ENCODE measurements around the gene POLR3F. TPM values are rescaled to one million over a fixed set of nuclear protein-coding genes. Genes with fewer than 3 reads are reported as not detected.
A peak's percentile ranks its signal among the peaks of the same experiment; 100 is the strongest.

POLR3F gene
- 14.0 TPM for total RNA-seq

GRCh38 chr20:18466894-18467730 lies at the start of gene POLR3F, which contains the start of gene DZANK1:
Gene POLR3F, plus strand, starts transcription at chr20:18467390. Its CDS starts 117 bp downstream, at chr20:18467507.
Gene DZANK1, minus strand, starts transcription at chr20:18467030. Its CDS starts 1,672 bp downstream, at chr20:18465358.
- intact Hi-C loops (cut with DNase I): loop anchor here (1.0 to 5.0 kb wide), 7 partner anchors 40 to 498 kb away; partner anchors contain the start of genes KAT14, MGME1, PET117 and SEC23B
- peak within 1 kb of the TSS; percentile 81 to 90 for H3K27ac ChIP-seq
- no peaks in the 10 kb centered on the region for H3K9me3 ChIP-seq
- H3K4me1 ChIP-seq: peaks cover 0 to 7% of the 10 kb centered on the region in 2 donors
- no peaks in the 10 kb centered on the region for H3K27me3 ChIP-seq
- TF ChIP-seq, protein P1, sequence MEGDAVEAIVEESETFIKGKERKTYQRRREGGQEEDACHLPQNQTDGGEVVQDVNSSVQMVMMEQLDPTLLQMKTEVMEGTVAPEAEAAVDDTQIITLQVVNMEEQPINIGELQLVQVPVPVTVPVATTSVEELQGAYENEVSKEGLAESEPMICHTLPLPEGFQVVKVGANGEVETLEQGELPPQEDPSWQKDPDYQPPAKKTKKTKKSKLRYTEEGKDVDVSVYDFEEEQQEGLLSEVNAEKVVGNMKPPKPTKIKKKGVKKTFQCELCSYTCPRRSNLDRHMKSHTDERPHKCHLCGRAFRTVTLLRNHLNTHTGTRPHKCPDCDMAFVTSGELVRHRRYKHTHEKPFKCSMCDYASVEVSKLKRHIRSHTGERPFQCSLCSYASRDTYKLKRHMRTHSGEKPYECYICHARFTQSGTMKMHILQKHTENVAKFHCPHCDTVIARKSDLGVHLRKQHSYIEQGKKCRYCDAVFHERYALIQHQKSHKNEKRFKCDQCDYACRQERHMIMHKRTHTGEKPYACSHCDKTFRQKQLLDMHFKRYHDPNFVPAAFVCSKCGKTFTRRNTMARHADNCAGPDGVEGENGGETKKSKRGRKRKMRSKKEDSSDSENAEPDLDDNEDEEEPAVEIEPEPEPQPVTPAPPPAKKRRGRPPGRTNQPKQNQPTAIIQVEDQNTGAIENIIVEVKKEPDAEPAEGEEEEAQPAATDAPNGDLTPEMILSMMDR (IDR thresholded peaks at IDR 0.05): no peak
- peak; percentile 83 to 97 for DNase-seq (ENCODE audit: low spot score in 2 of 2)
- peak within 1 kb of the TSS; percentile 67 to 89 for H3K4me3 ChIP-seq
- peaks cover 0 to 13% of the 10 kb centered on the region in 2 donors for H3K36me3 ChIP-seq

DNA sequence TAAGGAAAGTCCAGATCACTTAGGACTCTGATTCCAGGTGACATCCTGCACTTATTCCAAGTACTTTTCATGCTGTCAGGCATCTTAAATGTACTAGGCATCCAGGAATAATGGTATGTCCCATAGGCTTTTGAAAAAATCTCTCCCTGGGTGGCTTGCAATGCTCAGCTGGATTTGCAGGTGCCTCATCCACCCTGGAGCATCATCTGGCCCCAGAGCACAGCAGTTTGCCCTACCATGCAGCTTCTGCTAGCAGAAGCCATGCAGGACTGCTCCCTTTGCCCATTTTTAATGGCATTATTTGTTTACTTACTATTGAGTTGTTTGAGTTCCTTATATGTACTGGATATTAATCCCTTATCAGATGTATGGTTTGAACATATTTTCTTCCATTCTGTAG lies 45.6 kb upstream of the POLR3F start:
- Histone ChIP-seq H3K4me1 (no peaks in the 10 kb centered on the region), H3K9me3 (no peaks in the 10 kb centered on the region), H3K4me3 (no peak overlapping the region), H3K27ac (no peak overlapping the region), H3K27me3 (no peaks in the 10 kb centered on the region), H3K36me3 (no peaks in the 10 kb centered on the region)
- intact Hi-C loops (cut with DNase I): no loop called here
- TF ChIP-seq, protein P1 (IDR thresholded peaks at IDR 0.05): no peak
- DNase-seq (ENCODE audit: low spot score in 2 of 2): no peak

DNA sequence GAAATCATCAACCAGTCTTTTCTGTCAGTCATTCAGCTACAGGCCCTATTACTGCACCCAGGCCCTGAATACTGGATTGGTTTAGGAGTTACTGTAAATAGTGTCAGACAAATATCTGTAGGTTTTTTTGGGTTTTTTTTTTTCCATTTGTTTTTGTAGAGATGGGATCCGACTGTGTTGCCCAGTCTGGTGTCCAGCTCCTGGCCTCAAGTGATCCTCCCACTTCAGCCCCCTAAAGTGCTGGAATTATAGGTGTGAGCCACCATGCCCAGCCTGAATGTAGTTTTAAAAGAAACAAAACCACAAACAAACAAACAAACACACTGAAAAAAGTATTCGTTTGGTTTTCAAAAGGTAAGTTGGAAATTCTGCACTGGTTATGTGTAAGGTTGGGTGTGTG lies 40.0 kb upstream of the POLR3F start:
- TF ChIP-seq, protein P1 (IDR thresholded peaks at IDR 0.05): no peak
- DNase-seq (ENCODE audit: low spot score in 2 of 2): no peak
- Histone ChIP-seq H3K27me3 (no peaks in the 10 kb centered on the region), H3K27ac (no peak overlapping the region), H3K4me3 (no peak overlapping the region), H3K9me3 (no peaks in the 10 kb centered on the region), H3K36me3 (no peaks in the 10 kb centered on the region), H3K4me1 (no peaks in the 10 kb centered on the region)
- intact Hi-C loops (cut with DNase I): no loop called here

GRCh38 chr20:18428490-18429173 lies 38.6 kb upstream of the POLR3F start:
- Histone ChIP-seq H3K9me3 (no peaks in the 10 kb centered on the region), H3K4me1 (no peaks in the 10 kb centered on the region), H3K36me3 (no peaks in the 10 kb centered on the region), H3K27me3 (no peaks in the 10 kb centered on the region), H3K27ac (no peak overlapping the region), H3K4me3 (no peak overlapping the region)
- intact Hi-C loops (cut with DNase I): no loop called here
- TF ChIP-seq, protein P1 (IDR thresholded peaks at IDR 0.05): no peak
- peak in 1 of 2 donors; percentile 69 for DNase-seq (ENCODE audit: low spot score in 2 of 2)

- no peak overlapping the region for H3K27ac ChIP-seq
- no peak for DNase-seq (ENCODE audit: low spot score in 2 of 2)
- H3K27me3 ChIP-seq: no peaks in the 10 kb centered on the region
- no peaks in the 10 kb centered on the region for H3K4me1 ChIP-seq
- no peaks in the 10 kb centered on the region for H3K36me3 ChIP-seq
- TF ChIP-seq, protein P1 (IDR thresholded peaks at IDR 0.05): no peak
- H3K9me3 ChIP-seq: no peaks in the 10 kb centered on the region
- no peak overlapping the region for H3K4me3 ChIP-seq
- intact Hi-C loops (cut with DNase I): no loop called here
Measured at GRCh38 chr20:18430172-18430826, 36.9 kb upstream of the POLR3F start.

Data from ascending aorta (tissue), 2 donors.